HFF-Myc (cell line): ENCODE measurements around the gene C13orf46.

Experiments used
- DNase-seq: peaks from one replicate; pipeline ENCODE4 v3.0.0-alpha.2; 2011; ENCODE audit warnings: low read depth; ENCODE audit errors: extremely low read depth
- H3K4me3 ChIP-seq: replicated peaks from 2 replicates; pipeline ENCODE4 v1.5.1; 2011; ENCODE audit warnings: low read depth, mild to moderate bottlenecking, control low read depth, low read length
- TF ChIP-seq, protein P1 (sequence below): IDR thresholded peaks from 2 replicates; pipeline ENCODE4 v1.5.1; 2012; ENCODE audit warnings: mild to moderate bottlenecking, low read depth, low read length, control low read depth; ENCODE audit errors: missing control alignments

C13orf46 gene

DNA sequence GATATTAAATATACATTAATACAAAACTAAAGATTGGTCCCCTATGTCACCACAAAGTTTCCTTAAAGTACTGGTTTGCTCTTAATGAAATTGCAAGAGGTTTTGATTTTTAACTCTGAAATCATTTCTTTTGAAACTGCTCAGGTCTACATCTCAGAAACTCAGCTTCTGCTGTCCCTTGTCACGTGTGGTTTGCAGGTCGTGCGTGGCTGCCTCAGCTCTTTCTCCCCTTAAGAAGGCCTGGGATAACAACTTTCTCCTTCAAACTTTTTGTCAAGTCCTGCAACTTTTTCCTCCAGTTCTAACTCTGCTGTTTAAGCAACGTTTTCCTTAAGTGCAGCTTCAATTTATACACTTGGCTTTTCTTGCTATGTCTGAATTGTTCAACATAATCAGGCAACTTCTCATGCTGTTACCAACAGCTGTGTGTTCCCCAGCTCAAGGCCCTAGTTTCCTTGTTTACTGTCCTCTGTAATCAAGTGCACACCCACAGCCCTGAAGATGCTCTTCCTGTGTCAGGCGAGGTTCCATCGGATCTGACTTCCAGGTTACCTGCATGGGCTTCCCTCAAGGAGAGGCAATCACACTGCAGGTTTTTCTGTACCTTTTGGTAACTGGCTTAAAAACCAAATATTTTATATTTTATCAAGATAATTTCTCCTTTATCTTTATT lies 13.5 kb downstream of the C13orf46 start:
- TF ChIP-seq, protein P1, sequence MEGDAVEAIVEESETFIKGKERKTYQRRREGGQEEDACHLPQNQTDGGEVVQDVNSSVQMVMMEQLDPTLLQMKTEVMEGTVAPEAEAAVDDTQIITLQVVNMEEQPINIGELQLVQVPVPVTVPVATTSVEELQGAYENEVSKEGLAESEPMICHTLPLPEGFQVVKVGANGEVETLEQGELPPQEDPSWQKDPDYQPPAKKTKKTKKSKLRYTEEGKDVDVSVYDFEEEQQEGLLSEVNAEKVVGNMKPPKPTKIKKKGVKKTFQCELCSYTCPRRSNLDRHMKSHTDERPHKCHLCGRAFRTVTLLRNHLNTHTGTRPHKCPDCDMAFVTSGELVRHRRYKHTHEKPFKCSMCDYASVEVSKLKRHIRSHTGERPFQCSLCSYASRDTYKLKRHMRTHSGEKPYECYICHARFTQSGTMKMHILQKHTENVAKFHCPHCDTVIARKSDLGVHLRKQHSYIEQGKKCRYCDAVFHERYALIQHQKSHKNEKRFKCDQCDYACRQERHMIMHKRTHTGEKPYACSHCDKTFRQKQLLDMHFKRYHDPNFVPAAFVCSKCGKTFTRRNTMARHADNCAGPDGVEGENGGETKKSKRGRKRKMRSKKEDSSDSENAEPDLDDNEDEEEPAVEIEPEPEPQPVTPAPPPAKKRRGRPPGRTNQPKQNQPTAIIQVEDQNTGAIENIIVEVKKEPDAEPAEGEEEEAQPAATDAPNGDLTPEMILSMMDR, result no peak
- H3K4me3 ChIP-seq, result no peak overlapping the region
- DNase-seq, result no peak

DNA sequence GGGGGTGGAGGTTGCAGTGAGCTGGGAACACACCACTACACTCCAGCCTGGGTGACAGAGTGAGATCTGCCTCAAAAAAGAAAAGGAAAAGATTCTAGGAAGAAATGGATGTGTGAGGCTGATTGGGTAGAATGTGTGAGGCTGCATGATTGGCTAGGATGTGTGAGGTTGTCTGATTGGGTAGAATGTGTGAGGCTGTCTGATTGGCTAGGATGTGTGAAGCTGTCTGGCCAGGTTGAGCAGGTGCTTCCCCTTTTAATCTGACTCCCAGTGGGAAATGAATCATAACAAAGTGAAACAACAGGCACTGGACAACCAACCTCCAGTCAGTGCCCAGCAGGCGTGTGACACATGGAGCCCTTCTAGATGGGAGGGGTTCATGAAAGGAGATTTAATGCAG lies 14.7 kb downstream of the C13orf46 start:
- DNase-seq, result no peak
- TF ChIP-seq, protein P1, result no peak
- H3K4me3 ChIP-seq, result no peak overlapping the region

DNA sequence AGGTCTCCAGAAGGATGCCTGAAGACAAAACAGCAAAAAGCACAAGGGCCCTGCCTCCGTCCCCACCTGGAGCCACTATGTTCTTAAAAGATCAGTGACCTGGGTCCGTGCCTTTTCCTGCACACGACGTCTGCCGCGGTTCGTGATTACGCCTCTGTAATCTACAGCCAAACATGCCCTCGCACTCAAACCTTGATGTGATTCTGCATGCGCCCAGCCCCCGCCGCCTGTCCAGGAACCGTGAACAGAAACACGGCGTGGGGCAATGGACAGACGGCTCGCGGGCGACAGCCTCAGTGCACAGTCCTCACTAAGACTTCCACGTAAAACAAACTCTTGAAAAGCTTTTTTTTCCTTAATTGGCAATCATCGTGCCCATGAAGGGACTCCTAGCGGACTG lies 15.5 kb downstream of the C13orf46 start:
- no peak overlapping the region for H3K4me3 ChIP-seq
- TF ChIP-seq, protein P1, result no peak
- DNase-seq, result no peak

DNA sequence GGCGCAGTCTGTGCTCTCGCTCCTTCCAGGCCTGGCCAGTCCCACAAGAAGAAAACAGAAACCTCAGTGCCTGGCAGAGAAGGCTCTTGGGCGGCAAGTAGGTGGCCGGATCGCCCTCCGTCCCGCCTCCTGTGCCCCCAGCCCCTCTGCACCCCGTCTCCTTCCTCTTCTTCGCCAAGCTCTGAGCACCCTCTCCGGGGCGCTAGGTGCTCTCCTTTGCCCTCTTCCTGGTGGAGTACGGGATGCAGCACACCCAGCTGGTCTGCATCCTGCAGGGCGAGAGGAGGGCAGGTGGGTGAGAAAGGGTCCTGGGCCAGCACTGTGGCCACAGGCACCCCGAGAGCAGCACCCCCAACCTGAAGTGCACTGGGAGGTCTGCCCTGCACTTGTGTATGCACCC lies 17.3 kb downstream of the C13orf46 start:
- DNase-seq, result no peak
- no peak overlapping the region for H3K4me3 ChIP-seq
- TF ChIP-seq, protein P1, result no peak

DNA sequence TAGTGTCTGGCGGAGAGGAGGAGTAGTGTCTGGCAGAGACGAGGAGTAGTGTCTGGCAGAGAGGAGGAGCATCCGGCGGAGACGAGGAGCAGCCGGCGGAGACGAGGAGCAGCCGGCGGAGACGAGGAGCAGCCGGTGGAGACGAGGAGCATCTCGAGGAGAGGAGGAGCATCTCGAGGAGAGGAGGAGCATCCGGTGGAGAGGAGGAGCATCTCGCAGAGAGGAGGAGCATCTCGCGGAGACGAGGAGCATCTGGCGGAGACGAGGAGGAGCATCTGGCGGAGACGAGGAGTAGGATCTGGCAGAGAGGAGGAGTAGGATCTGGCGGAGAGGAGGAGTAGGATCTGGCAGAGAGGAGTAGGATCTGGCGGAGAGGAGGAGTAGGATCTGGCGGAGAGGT lies 18.2 kb downstream of the C13orf46 start:
- H3K4me3 ChIP-seq, result no peak overlapping the region
- DNase-seq, result no peak
- TF ChIP-seq, protein P1, result no peak

DNA sequence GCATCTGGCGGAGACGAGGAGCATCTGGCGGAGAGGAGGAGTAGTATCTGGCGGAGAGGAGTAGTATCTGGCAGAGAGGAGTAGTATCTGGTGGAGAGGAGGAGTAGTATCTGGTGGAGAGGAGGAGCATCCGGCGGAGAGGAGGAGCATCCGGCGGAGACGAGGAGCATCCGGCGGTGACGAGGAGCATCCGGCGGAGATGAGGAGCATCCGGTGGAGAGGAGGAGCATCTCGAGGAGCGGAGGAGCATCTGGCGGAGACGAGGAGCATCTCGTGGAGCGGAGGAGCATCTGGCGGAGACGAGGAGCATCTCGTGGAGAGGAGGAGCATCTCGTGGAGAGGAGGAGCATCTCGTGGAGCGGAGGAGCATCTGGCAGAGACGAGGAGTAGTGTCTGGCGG lies 18.6 kb downstream of the C13orf46 start:
- H3K4me3 ChIP-seq, result no peak overlapping the region
- TF ChIP-seq, protein P1, result no peak
- DNase-seq, result no peak
